Mononuclear cell (primary cell): ENCODE results near the gene GCSAML. TPM values are rescaled to one million over a fixed set of nuclear protein-coding genes. Genes with fewer than 3 reads are reported as not detected.
"Not testable (repeated sequence)": the region's sequence is repeated elsewhere in the genome, so short reads cannot be mapped to it uniquely, and the experiment has no call there.

Experiments used
- H3K27me3 ChIP-seq: 2 replicates; pipeline ENCODE4 v1.6.0; 2011; ENCODE audit warnings: low read length, control low read depth; ENCODE audit not compliant: insufficient read depth
- H3K4me1 ChIP-seq: 2 replicates; pipeline ENCODE4 v1.5.1; 2011; ENCODE audit warnings: mild to moderate bottlenecking, low read length, control low read depth; ENCODE audit not compliant: insufficient read depth
- H3K4me3 ChIP-seq: 2 replicates; pipeline ENCODE4 v1.5.1; 2011; ENCODE audit warnings: mild to moderate bottlenecking, low read length, moderate library complexity
- H3K9me3 ChIP-seq: 2 replicates; pipeline ENCODE4 v1.5.1; 2011; ENCODE audit warnings: low read depth, mild to moderate bottlenecking, control low read depth, low read length
- total RNA-seq: library from RNA; depleted of rRNA; stranded (reverse); fragments of >200 nt; gene quantifications from one replicate; pipeline ENCODE4 v1.2.3, GENCODE V29; 2012

The GCSAML gene
- 1.7 TPM for total RNA-seq

DNA sequence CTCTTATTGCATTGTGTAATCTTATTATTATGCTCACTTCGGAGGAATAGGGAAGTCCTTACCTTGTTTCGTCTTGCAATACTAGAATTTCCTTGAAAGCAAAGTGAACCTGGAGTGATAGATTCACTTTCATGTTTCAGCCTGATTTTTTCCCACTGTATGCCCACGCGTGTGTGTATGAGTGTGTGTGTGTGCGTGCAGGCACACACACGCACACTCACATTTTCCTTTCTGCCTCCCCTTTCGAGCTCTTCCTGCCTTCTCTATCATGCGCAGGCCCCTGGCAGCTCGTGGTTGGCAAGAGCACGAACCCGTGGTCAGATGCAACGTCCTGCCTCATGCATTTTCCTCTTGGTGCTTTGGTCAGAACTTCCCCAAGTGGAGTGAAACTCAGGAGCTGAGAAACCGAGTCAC is at the start of gene GCSAML:
GCSAML (plus strand) TSS at position 366 of the 414 bp plus-strand sequence. CDS start 58 bp downstream, outside the sequence.
- no peaks in the 10 kb centered on the region for H3K27me3 ChIP-seq
- H3K4me1 ChIP-seq = peaks cover 7% of the 10 kb centered on the region
- H3K4me3 ChIP-seq = peak within 1 kb of the TSS; percentile 7
- H3K9me3 ChIP-seq = no peaks in the 10 kb centered on the region

DNA sequence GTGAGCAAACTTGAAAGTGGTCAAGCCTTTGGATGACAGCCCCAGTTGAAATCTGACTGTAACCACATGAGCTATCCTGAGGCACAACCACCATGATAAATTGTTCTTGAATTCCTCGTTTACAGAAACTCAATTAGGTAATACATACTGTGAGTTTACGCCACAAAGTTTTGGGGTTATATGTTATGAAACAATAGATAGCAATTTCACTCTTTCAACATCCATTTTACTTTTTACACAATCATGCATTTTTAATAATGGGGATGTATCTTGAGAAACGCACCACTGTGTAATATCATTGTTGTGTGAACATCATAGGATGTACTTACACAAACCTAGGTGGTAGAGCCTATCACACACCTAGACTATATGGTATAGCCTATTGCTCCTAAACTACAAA is 48.1 kb upstream of the GCSAML start:
- no peaks in the 10 kb centered on the region for H3K27me3 ChIP-seq
- H3K9me3 ChIP-seq = no peaks in the 10 kb centered on the region
- H3K4me3 ChIP-seq = no peak overlapping the region
- peaks cover 19% of the 10 kb centered on the region for H3K4me1 ChIP-seq

DNA sequence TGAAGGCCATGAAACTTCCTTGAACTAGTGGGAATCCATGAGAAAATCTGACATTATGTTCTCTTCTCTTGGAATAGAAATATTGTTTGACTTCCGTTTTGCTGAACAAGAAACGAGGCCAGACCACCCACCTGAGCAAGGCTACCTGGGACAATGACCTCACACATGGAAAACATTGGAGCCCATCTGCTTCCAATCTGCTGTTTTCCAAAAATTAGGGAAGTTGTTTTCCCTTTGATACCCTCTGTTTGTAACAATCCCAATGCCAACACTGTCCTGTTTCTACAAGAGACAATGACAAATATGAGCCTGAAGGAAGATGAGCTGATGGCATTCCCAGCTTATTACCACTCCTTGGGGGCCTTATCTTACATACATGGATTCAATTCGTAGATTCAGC is 42.1 kb upstream of the GCSAML start:
- Histone ChIP-seq H3K4me1 (no peaks in the 10 kb centered on the region), H3K27me3 (no peaks in the 10 kb centered on the region), H3K9me3 (no peaks in the 10 kb centered on the region), H3K4me3 (no peak overlapping the region)

DNA sequence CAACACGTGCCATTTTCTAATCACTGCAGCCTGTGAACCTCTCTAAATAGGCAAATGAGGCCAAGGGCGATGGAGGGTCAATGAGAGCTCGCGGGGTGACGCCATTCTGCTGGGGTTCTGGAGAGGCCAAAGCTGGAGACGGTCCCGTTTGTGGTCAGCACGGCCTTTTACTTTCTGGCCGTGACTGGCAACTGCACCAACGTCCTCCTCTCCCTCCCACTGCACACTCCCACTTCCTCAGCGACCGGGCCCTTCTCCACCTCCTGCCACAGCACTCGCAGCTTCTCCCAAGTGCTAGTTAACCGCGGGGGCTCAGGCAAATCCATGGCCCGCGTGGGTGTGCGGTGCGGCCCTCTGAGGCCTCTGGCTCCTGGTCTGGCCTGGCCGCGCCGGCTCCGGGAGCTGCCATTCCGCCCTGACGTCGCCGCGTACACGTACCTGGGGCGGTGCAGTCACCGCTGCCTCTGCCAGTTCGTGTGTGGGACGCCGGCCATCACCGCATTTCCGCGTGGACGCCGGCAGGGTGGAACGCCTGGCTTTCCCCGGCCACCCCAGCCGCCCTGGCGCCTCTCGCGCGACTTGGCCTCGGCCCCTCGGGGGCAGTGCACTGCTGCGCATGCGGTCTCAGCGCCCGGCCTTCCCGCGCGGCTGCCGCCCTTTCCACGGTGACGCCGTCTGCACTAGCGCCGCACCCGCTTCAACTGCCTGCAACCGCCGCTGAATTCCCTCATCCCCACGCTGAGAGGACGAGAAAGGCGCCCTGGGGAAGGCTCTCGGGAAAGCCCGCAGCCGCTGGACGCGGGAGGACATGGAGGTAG is 30.9 kb upstream of the GCSAML start:
- H3K9me3 ChIP-seq = no peaks in the 10 kb centered on the region
- peak overlapping the region; percentile 8 for H3K4me3 ChIP-seq

DNA sequence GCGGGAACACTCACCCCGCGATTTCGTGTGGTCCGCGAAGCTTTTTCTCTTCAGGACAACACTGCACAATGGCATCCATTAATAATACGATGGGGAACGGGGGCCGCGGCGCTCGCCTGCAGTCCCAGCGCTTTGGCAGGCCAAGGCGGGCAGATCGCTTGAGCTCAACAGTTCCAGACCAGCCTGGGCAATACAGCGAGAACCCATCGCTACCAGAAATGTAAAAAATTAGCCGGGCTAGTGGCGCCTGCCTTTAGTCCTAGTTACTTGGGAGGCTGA is 30.4 kb upstream of the GCSAML start:
- H3K9me3 ChIP-seq = no peaks in the 10 kb centered on the region
- no peaks in the 10 kb centered on the region for H3K27me3 ChIP-seq
- no peaks in the 10 kb centered on the region for H3K4me1 ChIP-seq
- H3K4me3 ChIP-seq = no peak overlapping the region

More for the DNA sequence above, 30.9 kb upstream of the GCSAML start:
- H3K27me3 ChIP-seq = no peaks in the 10 kb centered on the region
- H3K4me1 ChIP-seq = no peaks in the 10 kb centered on the region

DNA sequence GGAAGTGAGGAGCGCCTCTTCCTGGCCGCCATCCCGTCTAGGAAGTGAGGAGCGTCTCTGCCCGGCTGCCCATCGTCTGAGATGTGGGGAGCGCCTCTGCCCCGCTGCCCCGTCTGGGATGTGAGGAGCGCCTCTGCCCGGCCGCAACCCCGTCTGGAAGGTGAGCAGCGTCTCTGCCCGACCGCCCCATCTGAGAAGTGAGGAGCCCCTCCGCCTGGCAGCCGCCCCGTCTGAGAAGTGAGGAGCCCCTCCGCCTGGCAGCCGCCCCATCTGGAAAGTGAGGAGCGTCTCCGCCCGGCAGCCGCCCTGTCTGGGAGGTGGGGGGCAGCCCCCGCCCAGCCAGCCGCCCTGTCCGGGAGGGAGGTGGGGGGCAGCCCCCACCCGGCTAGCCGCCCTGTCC is 27.0 kb upstream of the GCSAML start:
- not testable (repeated sequence) for H3K4me1 ChIP-seq, H3K4me3 ChIP-seq, H3K9me3 ChIP-seq, H3K27me3 ChIP-seq

DNA sequence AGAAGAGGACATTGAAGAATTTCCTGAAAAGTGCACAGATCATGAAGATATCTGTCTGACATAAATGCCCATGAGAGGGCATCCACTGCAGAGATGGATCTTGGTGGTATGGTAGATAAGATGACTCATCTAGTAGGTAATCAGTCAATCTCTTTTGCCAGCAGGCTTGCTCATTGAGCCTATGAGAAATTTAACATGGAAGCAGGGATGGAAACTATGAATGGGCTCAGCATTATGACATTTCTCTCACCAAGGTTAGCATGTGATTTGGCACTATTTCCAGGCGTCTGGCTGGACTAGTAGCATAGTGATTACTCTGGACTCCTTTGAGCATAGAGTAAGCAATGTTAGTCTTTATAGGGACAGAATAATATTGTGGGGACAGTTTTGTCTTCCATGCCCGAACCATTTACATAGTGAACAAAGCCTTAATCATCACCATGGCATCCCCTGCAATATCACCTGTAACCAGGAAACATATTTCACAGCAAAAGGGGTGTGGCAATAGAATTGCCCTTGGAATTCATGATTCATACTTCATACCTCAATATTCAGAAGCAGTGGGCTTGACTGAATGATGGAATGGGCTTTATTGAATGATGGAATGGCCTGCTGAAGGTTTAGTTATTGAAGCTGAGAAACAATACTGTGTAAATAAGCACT is 20.0 kb upstream of the GCSAML start:
- Histone ChIP-seq H3K4me1 (peaks cover 3% of the 10 kb centered on the region), H3K27me3 (peaks cover 2% of the 10 kb centered on the region), H3K9me3 (no peaks in the 10 kb centered on the region), H3K4me3 (no peak overlapping the region)

DNA sequence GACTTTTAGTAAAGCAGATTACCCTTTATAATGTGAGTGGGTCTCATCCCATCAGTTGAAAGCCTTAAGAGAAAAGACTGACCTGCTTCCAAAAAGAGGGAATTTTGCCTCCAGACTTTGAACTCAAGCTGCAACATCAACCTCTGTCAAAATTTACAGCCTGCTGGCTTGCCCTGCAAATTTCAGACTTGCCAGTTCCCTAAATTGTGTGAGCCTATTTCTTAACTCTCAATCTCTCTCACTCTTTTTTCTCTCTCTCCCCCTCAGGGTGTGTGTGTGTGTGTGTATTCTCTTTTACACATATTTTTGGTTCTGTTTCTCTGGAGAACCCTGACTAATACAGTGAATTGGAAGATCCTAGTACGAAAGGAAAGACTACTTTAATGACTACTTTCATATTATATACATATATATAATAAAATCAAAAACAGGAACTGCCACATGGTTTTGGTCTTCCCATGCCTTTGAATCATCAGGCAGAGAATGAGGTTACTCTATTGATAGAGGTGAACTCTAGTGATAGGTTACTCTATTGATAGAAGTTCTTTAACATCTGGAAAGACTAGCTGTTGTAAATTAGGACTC is 19.1 kb upstream of the GCSAML start:
- no peak overlapping the region for H3K4me3 ChIP-seq
- H3K9me3 ChIP-seq = no peaks in the 10 kb centered on the region
- peaks cover 3% of the 10 kb centered on the region for H3K4me1 ChIP-seq
- peaks cover 2% of the 10 kb centered on the region for H3K27me3 ChIP-seq

DNA sequence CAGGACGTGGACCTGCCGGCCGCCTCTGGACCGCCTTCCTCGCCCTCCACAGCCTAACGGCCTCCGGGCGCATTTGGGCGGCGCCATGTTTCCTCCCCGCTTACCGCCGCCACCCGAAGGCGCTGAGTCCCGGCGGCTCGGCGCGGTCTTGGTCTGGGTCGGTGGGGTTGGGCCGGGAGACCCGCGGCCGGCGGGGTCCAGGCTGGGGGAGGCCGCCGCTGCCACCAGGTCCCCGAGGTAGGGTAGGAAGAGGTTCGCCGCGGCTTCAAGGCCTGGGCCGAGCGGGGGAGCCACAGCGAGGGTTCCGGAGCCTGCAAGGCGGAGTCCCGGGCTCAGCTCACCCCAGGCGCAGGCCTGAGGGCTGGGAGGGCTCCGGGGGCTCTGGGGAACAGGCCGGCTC is 18.1 kb upstream of the GCSAML start:
- H3K27me3 ChIP-seq = no peaks in the 10 kb centered on the region
- H3K4me1 ChIP-seq = peaks cover 3% of the 10 kb centered on the region
- H3K9me3 ChIP-seq = no peaks in the 10 kb centered on the region
- no peak overlapping the region for H3K4me3 ChIP-seq

DNA sequence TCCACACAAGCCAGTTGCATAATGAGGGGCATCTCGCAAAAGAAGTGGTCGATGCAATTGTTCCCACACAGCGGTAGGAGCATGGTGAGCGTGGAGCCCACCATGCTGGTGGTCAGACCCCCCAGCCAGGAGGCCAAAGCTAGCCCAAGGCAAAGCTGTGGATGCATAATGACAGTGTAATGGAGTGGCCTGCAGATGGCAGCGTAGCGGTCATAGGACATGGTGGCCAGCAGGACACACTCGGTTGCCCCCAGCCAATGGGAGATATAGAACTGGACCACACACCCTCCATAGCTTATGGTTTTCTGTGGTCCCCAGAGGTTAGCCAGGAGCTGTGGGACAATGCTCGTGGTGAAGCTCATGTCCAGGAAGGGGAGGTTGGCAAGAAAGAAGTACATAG is 17.0 kb upstream of the GCSAML start:
- Histone ChIP-seq H3K27me3 (no peaks in the 10 kb centered on the region), H3K4me3 (no peak overlapping the region), H3K9me3 (no peaks in the 10 kb centered on the region), H3K4me1 (peaks cover 3% of the 10 kb centered on the region)

DNA sequence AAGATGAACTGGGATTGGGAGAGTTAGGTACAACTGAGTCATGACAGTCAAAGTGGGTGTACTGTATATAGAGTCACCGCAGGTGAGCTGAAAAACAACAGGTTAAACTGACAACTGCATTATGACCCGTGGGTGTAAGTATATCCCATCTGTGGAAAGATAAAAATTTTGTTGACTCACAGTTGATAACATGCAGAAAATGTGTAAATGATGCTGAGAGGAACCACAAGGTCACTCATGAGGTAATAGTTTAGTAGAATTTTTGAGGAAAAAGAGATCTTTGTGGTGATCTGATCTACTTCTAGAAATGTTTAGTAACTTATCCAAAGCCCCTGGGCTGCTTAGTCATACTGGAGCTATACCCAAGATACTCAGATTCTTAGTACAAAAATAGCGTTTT is 13.5 kb upstream of the GCSAML start:
- H3K4me1 ChIP-seq = no peaks in the 10 kb centered on the region
- H3K27me3 ChIP-seq = peaks cover 2% of the 10 kb centered on the region
- H3K4me3 ChIP-seq = no peak overlapping the region
- no peaks in the 10 kb centered on the region for H3K9me3 ChIP-seq

DNA sequence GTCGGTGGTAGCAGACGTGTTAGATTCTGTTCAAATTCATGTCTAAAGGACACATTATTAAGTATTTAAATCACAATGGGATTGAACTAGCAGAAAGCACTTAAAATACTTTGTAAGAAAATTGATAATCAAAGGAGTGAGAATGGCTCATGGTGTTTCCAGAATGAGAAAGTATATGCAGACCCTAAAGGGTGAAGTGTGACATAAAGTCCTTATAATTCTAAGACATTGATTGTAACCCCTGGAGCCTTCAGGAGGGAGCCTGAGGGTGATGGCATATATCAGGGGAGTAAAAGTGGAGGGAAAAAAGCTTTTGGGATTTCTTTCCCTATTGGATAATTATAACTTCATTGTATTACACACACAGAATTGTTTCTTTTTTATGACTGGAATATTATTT is 12.6 kb upstream of the GCSAML start, which contains the start of gene OR2C3:
OR2C3 (minus strand) TSS at position 101 of the 400 bp plus-strand sequence. CDS start 3,929 bp downstream, outside the sequence.
- Histone ChIP-seq H3K9me3 (no peaks in the 10 kb centered on the region), H3K27me3 (peaks cover 2% of the 10 kb centered on the region), H3K4me3 (no peak within 1 kb of the TSS), H3K4me1 (no peaks in the 10 kb centered on the region)

DNA sequence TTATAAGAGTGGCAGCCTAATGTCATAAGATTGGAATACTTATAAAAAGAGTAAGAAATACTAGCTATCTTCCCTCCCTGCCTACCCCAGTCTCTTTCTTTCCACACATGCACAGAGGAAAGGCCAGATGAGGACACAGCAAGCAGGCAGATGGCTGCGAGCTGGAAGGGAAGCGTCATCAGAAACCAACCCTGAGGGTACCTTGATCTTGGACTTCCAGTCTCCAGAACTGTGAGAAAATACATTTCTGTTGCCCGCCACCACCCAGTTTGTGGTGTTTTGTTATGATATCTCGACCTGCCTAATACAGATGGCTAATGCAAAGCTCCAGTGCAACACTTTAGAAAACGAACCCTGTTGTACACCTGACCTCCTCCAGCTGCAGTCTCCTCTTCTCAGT is 10.4 kb upstream of the GCSAML start:
- H3K9me3 ChIP-seq = no peaks in the 10 kb centered on the region
- no peaks in the 10 kb centered on the region for H3K4me1 ChIP-seq
- H3K4me3 ChIP-seq = no peak overlapping the region
- peaks cover 2% of the 10 kb centered on the region for H3K27me3 ChIP-seq

DNA sequence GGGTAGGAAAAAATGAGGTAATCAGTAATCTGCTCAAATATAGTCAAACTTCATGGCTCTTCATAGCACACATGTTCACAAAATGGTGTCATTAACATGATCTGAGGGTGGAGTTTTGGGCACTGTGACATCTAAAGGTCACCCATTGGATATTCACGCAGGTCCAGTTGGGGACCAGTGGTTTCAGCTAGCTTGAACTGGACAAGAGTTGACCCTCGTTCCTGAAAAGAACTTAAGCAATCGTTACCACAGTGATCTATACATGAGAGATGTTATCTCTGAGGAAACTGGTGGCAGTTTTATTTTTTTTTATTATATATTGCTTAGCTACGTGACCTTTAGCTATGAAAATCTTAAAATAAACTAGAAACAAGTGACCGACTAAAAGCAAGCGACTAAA is 9.7 kb upstream of the GCSAML start:
- no peaks in the 10 kb centered on the region for H3K4me1 ChIP-seq
- H3K27me3 ChIP-seq = peaks cover 2% of the 10 kb centered on the region
- no peaks in the 10 kb centered on the region for H3K9me3 ChIP-seq
- H3K4me3 ChIP-seq = no peak overlapping the region

DNA sequence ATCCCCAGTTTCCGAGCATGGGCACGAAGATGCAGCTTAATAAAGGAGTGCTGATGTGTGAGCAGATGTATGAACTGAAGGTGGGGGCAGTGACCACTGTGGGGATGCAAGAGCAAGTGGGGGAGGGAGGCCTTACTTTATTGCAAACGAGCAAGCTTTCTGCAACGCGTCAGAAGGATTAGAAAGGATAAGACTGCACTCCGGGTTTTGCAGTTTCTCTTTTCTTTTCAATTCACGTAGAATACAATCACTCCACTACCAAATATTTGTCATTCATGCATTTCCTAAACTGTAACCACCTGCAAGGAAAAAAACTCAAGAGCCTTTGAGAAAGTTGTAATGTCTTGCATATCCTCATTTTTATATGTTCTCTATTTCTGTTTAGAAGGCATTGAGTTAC is 8.4 kb upstream of the GCSAML start:
- H3K27me3 ChIP-seq = peaks cover 2% of the 10 kb centered on the region
- H3K9me3 ChIP-seq = no peaks in the 10 kb centered on the region
- H3K4me3 ChIP-seq = no peak overlapping the region
- no peaks in the 10 kb centered on the region for H3K4me1 ChIP-seq
